HG02938 (cell line): ENCODE data around the gene SCAP.
"Not testable (repeated sequence)": the region's sequence is repeated elsewhere in the genome, so short reads cannot be mapped to it uniquely, and the experiment has no call there.

ENCODE experiments used
- ATAC-seq: cut with Tn5 transposase; IDR thresholded peaks from one replicate; pipeline ENCODE4 v1.9.1; 2021; ENCODE audit warnings: mild to moderate bottlenecking, moderate library complexity; ENCODE audit not compliant: unreplicated experiment

The SCAP gene

DNA sequence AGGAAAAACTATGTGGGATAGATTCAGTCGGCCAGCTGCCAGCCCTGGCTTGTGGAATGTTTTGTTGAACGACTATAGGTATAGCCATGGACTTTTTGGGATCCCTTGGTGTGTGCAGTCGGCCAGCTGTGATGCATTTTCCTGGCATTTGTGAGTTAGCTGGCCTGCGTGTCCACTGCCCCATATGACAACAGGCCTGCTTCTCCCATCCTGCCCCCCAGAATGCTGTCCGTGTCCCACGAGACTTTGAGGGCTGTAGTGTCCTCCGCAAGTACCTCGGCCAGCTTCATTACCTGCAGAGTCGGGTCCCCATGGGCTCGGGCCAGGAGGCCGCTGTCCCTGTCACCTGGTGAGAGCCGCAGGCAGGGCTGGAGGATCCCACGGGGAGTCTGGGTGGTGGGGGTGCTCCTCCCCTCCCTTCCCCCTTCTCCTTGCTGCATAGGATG lies 71.3 kb downstream of the SCAP start:
- no peak for ATAC-seq

DNA sequence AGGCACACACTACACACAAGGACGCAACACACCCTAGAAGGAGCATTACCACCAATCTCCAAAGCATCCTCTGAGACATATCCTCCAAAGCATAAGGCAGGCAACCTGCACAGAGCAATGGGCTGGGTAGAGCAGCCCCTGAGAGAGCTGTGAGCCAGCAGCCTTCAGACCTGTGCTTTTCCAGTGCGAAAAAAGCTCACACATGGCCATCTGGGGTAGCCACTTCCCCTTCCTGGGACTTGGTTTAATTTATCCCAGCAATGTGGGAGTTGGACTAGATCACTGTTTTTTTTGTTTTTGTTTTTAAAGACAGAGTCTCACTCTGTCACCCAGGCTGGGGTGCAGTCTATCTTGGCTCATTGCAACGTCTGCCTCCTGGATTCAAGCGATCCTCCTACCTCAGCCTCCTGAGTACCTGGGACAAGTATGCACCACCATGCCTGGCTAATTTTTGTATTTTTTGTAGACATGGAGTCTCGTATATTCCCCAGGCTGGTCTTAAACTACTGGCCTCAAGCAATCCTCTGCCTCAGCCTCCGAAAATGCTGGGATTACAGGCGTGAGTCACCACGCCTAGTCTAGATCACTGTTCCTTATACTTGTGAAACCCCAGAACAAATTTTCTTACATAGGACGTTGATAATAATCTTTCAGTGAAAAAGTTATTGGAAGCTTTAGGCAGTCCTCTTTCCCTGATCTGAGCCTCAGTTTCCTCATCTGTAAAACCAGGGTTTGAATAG lies 76.0 kb downstream of the SCAP start:
- no peak for ATAC-seq

DNA sequence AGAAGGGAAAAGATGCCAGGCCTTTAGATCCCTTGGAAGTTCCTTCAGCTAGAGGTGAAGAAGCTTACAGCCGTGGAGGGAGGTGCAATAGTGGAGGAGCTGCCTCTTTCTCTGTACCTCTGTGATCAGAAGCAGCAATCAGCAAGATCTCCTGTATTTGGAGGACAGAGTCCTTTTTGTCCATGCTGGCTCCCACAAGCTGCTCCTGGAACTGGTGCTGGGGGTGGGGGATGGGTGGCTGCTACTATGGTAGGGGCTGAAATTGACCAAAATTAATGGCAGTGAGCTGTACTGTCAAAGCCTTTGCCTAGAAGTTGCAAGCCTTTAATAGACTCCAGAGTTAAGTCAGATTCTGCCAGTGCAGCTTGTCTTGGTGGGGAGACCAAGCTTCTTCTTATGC lies 76.7 kb downstream of the SCAP start:
- no peak for ATAC-seq

DNA sequence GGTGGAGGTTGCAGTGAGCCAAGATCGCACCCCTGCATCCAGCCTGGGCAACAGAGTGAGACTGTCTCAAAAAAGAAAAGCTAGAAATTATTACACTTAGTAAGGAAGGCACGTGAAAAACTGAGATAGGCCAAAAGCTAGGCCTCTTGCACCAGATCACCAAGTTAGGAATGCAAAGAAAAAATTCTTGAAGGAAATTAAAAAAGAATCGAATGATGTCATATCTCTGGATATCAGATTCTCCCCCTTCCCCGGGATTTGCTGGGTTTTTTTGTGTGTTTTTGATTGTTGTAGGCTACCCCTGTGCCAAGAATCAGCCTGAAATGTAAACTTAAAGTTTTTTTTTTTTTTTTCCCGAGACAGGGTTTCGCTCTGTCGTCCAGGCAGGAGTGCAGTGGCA lies 77.5 kb downstream of the SCAP start:
- no peak for ATAC-seq

DNA sequence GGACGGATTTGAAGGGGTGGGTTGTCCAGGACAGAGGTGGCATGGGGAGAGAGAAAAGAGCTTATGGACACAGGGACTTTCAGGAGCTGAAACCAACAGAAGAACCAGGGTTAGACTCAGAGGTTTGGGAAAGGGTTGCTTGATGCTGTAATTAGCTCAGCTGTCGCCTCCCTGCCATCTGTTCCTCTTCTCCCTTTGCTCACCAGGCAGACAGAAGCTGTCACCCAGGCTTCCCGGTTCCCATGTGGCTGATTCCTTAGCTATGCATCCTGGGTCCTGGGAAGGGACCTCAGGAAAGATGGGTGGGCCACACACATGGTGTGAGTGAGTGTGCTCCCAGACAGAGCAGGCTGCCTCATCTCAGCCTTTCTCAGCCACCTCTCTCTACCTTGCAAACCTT lies 80.9 kb downstream of the SCAP start:
- no peak for ATAC-seq

DNA sequence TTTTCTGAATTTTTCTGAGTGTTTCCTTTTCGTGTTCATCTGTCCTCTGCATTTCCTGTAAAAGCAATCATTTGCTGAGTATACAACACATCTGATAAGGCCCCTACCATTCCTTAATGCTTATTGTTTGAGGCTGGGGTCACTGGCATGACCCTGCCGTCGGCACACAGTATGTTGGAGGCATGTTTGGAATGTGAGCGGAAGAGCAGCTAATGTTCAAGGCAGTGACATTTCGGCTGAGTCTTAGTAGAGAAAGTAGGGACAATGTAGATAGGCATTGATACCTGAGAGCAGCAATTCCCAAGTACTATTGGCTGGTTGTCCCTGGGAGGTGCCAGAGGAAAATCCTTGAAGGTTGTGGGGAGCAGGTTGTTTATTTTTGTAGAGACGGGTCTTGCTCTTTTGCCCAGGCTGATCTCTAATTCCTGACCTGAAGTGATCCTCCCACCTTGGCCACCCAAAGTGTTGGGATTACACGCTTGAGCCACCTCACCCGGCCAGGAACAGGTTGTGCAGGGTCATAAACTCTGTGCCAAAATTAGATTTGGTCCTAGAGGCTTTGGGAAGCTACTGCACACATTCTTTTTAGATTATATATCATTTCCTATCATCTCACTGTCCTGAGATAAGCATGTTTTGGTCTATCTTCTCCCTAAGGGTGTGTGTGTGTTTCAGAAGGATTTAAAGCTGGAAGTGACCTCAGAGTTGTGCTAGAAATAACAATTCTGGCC lies 81.4 kb downstream of the SCAP start:
- ATAC-seq, result no peak

DNA sequence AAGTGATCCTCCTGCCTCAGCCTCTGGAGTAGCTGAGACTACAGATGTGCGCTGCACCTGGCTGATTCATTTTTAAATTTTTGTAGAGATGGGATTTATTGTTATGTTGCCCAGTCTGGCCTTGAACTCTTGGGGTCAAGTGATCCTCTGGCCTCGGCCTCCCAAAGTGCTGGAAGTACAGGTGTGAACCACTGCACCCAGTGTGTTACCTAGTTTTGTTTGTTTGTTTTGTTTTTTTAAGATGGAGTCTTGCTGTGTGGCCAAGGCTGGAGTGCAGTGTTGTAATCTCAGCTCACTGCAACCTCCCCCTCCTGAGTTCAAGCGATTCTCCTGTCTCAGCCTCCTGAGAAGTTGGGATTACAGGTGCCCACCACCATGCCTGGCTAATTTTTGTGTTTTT lies 82.8 kb downstream of the SCAP start:
- ATAC-seq, result no peak

DNA sequence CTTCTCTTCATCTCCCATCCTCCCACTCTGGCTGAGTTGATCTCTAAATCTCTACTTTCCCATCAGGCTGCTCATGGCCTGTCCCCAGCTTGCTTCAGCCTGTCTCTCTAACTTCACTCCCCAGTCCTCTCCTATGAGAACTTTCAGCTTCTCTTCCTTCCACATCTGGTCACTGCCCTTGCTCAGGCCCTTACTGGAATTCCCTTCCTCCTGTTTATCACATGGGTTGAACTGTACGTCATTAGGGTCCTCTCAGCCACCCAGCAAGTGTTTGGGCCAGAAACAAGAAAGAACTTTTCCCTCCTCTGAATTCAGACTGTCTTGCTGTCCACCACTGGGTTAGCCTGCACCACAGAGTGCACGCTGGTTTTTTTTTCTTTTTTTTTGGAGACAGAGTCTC lies 89.9 kb downstream of the SCAP start:
- no peak for ATAC-seq

DNA sequence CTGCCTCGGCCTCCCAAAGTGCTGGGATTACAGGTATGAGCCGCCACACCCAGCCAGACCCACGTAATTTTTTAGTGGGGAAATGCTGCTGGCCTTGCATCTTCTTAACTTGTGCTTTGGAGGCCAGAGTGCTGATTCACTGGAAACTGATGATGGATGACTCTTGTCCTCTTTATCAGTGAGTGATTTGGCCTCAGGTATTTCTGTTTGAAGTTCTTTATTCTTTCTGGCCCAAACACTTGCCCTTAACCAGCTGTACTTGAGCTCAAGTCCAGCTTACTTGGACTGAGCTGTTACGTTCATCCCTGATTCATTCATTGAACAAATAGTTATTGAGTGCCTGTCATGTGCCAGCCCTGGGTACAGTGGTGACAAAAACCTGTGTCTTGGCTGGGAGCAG lies 90.7 kb downstream of the SCAP start:
- ATAC-seq, result no peak

DNA sequence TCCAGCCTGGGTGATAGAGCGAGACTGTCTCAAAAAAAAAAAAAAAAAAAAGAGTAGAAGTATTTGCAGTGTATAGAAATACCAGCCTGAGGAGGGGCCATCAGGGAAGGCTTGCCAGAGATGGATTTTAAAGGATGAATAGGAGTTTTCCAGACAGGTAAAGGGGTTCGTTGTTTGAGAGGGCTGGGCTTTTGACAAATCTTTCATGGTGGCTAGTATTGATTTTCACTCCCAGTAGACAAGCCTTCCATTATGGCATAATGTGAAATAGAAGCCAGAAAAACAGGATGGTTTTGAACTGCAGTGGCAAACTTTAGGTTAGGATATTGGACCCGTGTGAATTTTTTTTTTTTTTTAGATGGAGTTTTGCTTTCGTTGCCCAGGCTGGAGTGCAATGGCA lies 91.3 kb downstream of the SCAP start:
- no peak for ATAC-seq

DNA sequence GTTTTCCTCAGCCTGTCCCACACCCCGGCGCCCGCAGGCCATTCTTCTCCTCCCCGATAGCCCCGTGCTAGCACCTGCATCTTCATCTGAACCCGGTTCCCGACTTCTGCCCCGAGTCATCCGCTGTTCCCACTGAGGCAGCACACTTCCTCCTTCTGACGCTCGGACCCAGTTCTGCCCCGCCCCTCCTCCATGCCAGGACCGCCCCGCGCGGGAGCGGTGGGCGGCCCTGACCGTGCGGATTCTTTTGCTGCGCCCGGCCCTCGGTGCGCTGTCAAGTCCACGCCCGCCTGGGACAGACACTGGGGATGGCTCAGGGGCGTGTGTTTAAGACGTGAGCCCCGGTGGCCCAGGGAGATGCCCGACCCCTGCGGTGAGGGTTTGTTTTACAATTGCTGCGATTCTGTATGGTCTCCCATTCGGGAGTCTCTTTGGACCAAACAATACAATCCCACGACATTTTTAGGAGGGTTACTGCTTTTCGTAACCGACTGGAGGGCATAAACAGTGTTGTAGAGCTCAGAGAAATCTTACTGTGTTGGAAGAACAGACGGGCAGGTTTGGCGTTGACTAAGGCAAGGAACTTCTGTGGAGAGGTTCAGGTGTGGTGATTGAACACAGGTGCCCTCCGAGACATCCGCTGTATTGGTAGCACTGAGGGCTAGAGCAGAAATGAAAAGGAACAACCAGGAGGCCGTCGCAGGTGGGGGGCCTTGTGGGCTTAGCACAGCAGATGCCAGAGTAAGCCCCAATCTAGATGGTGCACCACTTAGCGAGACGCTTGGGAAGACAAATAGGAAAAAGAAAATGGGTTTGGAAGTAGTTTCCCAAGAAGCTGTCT lies 94.2 kb downstream of the SCAP start:
- ATAC-seq, result peak; percentile 57

DNA sequence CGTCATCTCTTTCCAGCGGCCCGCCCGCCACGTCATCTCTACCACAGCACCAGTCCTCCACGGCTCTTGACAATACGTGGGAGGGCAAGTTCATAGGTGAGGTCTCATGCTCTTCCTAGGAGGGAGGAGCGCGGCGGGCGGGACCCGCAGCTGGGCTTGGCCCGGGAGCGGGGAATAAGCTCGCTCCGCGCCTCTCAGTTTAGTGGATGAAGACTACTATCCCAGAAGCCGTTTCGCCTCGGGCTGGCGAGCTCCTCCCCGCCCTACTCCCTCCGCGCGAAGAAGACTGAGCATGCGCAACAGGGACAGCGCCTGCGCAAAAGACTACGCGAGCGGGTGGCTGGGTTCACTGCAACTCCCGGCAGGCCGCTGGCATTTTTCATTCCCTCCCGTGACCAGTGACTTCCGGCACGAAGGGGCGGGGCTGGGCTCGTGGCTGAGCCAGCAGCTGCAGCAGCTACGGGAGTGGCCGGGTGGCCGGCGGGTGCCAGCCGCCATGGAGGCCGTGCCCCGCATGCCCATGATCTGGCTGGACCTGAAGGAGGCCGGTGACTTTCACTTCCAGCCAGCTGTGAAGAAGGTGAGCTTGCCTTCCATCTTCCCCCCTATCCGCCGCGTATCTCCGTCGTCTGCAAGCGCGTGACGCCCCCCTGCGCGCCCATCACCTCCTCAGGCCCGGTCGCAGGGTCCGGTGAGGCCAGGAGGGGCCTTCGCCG lies 95.0 kb downstream of the SCAP start, which contains the start of gene PTPN23:
Gene PTPN23, plus strand, starts transcription at position 421 of the 716 bp plus-strand sequence. Its CDS starts 76 bp downstream, at position 497.
- ATAC-seq, result peak; percentile 61

DNA sequence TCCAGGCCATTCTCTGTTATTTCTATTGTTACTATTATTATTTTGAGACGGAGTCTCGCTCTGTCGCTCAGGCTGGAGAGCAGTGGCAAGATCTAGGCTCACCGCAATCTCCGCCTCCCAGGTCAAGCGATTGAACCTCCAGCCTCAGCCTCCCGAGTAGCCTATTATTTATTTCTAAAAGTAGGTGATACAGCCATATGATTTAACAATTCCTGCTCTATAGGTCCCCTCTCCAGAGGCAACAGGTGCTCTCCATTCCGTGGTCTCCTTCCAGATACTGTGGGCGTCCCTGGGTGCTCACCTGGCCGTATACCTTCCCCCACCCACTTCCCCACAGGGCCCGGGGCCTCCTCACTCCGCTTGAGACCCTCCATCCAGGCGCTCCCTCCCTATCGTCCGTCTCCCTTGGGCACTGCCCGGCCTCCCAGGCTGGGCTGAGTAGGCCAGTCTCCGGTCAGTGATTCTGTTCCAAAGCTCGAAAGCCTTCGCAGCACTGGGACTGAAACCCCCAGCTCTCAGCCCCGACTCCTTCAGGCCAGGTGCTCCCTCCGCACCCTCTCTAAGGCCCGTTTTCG lies 95.6 kb downstream of the SCAP start:
- no peak for ATAC-seq

DNA sequence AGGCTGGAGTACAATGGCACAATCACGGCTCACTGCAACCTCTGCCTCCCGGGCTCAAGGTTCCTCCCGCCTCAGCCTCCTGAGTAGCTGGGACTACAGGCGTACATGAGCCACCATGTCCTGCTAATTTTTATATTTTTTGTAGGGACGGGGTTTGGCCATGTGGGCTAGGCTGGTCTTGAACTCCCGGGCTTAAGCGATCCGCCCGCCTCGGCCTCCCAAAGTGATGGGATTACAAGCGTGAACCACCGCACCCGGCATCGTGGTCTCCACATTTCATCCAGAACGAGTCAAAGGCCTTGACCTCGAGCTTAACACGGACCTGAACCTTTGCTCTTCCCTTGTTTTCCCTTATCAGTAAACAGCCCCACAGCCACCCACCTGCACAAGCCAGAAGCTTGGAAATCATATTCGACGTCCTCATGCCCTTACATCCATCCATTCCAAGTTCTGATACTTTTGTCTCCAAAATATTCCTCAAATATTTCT lies 96.3 kb downstream of the SCAP start:
- no peak for ATAC-seq

DNA sequence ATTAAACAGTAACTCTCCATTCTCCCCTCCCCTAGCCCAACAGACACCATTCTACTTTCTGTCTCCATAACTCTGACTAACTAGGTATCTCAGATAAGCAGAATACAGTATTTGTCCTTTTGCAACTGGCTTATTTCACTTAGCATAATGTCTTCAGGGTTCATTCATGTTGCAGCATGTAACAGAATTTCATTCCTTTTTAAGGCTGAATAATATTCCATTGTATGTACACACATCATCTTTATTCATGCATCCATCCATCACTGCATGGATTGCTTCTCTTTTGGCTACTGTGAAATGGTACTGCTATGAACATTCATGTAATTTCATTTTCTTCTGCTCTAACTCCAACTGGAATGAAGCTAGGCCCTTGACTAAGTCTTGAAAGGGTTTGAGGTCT lies 96.9 kb downstream of the SCAP start:
- ATAC-seq, result no peak

DNA sequence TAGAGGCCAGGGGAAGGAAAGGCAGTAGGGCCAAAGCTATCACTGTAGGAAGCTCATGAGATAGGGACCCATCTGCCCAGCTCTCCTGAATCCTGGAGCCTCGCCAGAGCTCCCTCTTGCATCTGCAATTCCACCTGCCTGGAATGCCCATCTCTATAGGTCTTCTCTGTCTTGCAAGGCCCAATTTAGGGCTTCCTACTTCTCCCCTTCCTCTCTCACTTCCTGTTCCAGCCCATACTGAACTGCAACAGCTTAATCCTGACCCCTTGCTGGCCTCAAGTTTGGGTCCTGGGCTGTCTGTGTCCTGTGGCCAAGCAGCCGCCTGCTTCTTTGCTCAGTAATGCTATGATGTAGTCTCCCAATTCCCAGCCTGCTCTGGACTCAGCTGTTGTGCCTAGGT lies 98.6 kb downstream of the SCAP start:
- no peak for ATAC-seq

DNA sequence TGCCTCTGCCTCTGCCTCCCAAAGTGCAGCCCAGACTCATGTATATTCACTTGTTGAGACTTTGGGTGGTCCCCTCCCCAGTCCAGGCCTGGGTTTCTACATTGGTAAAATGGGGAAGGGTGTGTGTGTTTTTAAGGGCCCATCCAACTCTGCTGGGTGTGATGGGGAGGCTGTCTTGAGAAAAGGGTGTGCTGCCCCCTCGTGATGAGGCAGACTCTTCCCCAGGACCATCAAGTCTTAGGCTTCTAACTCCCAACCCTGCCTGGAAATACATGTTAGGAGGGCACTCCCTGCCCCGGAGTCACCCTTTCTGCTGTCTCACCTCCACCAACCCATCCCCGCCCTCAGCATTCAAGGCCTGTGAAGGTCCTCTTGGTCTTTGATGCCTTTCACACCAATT lies 99.3 kb downstream of the SCAP start:
- no peak for ATAC-seq

DNA sequence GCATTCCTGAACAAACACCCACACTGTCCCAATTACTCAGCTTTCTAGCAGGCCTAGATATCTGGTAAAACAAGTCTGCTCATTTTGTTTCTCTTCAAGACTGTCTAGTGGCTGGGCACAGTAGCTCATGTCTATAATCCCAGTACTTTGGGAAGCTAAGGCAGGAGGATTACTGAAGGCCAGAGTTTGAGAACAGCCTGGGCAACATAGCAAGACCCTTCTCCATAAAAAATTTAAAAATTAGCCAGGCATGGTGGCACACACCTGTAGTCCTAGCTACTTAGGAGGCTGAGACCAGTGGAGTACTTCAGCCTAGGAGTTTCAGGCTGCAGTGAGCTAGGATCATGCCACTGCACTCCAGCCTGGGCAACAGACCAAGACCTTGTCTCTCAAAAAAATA lies 101.2 kb downstream of the SCAP start:
- no peak for ATAC-seq

DNA sequence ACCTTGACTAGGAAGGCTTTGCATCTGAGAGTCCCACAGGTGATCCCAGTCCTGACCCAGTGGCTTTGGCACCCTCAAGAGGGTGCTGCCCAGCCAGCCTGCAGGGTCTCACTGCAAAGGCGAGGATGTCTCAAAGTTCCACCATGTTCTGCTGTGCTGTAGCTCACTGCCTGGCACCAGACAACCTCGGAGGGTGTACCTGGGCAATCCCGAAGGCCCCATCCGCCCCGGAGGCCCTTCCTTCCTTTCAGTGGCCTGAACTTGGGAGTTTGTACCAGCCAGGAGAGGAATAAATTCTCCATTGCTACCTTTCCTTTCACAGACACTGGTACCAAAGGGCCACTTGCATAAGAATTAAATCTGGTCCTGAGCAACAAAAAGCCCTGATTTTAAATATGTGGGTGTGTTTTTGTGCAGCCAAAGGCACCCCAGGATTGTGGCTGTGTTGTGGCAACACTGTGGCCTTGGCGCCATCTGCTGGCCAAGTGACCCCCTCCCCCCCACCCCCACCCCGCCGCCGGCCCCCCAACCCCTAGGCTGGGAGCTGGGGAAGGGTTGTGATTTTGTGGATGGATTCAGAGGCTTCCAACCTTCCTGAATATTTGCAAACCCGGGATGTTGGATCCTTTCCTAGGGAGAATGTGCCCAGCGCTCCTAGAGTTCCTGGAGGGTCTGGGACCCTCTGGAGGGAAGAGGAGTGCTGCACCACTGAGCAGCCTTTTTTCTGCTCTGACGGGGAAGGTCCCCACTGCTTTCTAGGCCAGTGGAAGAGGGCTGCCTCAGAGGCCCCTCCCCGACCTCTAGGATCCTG lies 104.6 kb downstream of the SCAP start:
- ATAC-seq, result no peak

DNA sequence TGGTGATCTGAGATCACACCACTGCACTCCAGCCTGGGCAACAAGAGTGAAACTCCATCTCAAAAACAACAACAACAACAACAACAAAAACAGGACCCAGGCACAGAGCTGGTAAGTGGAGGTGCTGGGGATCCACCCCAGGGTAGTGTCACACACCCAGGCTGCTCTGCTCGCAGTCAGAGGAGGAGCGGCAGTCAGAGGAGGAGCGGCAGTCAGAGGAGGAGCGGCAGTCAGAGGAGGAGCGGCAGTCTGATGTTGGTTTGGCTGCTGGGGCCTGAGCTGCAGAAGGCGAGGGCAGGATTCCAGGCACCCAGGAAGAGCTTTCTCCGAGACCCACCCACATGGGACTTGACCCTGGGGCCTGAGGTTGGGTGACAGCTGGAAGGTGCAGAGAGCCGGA lies 105.7 kb downstream of the SCAP start:
- ATAC-seq, result not testable (repeated sequence)
